ENCODE measurements around the gene TMEM187.

DNA sequence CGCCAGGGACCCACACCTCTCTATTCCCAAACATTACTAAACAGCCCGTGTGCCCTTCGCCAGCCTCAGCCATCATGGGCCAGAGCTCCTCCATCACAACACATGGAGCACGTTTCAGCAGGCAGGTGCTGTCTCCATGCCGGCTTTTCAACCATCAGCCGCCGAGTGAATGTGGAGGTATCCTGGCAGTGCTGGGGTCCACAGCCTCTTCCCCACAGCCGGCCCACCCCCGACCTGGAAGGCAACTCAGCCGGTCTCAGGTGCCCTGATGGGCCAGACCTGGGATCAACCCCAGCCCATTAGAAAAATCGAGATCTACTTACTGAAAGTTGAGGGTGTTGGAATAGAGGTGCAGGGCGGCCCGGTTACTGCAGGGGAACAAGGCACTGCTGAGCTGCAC lies 40.8 kb upstream of the TMEM187 start:
- TF ChIP-seq, protein P1, sequence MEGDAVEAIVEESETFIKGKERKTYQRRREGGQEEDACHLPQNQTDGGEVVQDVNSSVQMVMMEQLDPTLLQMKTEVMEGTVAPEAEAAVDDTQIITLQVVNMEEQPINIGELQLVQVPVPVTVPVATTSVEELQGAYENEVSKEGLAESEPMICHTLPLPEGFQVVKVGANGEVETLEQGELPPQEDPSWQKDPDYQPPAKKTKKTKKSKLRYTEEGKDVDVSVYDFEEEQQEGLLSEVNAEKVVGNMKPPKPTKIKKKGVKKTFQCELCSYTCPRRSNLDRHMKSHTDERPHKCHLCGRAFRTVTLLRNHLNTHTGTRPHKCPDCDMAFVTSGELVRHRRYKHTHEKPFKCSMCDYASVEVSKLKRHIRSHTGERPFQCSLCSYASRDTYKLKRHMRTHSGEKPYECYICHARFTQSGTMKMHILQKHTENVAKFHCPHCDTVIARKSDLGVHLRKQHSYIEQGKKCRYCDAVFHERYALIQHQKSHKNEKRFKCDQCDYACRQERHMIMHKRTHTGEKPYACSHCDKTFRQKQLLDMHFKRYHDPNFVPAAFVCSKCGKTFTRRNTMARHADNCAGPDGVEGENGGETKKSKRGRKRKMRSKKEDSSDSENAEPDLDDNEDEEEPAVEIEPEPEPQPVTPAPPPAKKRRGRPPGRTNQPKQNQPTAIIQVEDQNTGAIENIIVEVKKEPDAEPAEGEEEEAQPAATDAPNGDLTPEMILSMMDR (IDR thresholded peaks at IDR 0.05), result no peak
- no peak for TF ChIP-seq ZFX (IDR thresholded peaks at IDR 0.05; ENCODE audit: borderline replicate concordance)

Measured in 22Rv1 (cell line).